ENCODE data around the gene DLG5.

GRCh38 chr10:77890097-77890496 lies 36.5 kb downstream of the DLG5 start:
- TF ChIP-seq POLR2AphosphoS5 (IDR thresholded peaks at IDR 0.05) (no peak), CTCF (IDR thresholded peaks at IDR 0.05) (peak in 1 of 2 donors; percentile 37), POLR2A (IDR thresholded peaks at IDR 0.05) (no peak)

Measured in suprapubic skin (tissue), 4 donors.